ENCODE data around the gene ERBB3.

GRCh38 chr12:56099787-56100186 is 19.8 kb downstream of the ERBB3 start:
- TF ChIP-seq CTCF (IDR thresholded peaks at IDR 0.05; ENCODE audit: insufficient read depth, low read depth, low read length) (no peak), EZH2 (IDR thresholded peaks at IDR 0.05; ENCODE audit: insufficient read depth, low read length) (no peak)
